H4 (cell line): ENCODE results near the gene CLMN. TPM values are rescaled to one million over a fixed set of nuclear protein-coding genes. Genes with fewer than 3 reads are reported as not detected.

Experiments used
- DNase-seq: peaks from one replicate; pipeline ENCODE4 v3.0.0-alpha.2; 2015; ENCODE audit warnings: low spot score
- total RNA-seq: library from RNA; depleted of rRNA; stranded (reverse); fragments of >200 nt; shearing (Covaris generic); gene quantifications from 2 replicates; pipeline ENCODE4 v1.2.3, GENCODE V29; 2014

CLMN gene
- total RNA-seq, 1 experiment from 2014 or later, result 4.5 TPM

- DNase-seq, result no peak
Measured at GRCh38 chr14:95321693-95322455, 2.2 kb upstream of the CLMN start.

- no peak for DNase-seq
Measured at GRCh38 chr14:95320955-95321600, 1.4 kb upstream of the CLMN start.

GRCh38 chr14:95320078-95320895 lies 579 bp upstream of the CLMN start:
- DNase-seq, result no peak

GRCh38 chr14:95318399-95319311 lies 1.1 kb downstream of the CLMN start:
- DNase-seq, result no peak

GRCh38 chr14:95317817-95318343 lies 1.8 kb downstream of the CLMN start:
- DNase-seq, result no peak

- DNase-seq, result no peak
Measured at GRCh38 chr14:95316821-95317220, 2.9 kb downstream of the CLMN start.

GRCh38 chr14:95315579-95315978 lies 4.1 kb downstream of the CLMN start:
- DNase-seq, result no peak

GRCh38 chr14:95315156-95315555 lies 4.6 kb downstream of the CLMN start:
- DNase-seq, result no peak

- DNase-seq, result peak; percentile 63
Measured at GRCh38 chr14:95314609-95315008, 5.1 kb downstream of the CLMN start.

GRCh38 chr14:95313707-95314106 lies 6.0 kb downstream of the CLMN start:
- peak; percentile 75 for DNase-seq

- DNase-seq, result no peak
Measured at GRCh38 chr14:95313190-95313589, 6.5 kb downstream of the CLMN start.

- no peak for DNase-seq
Measured at GRCh38 chr14:95312311-95312710, 7.4 kb downstream of the CLMN start.

GRCh38 chr14:95311752-95312151 lies 8.0 kb downstream of the CLMN start:
- DNase-seq, result peak; percentile 15

- no peak for DNase-seq
Measured at GRCh38 chr14:95310635-95311380, 8.9 kb downstream of the CLMN start.

GRCh38 chr14:95309261-95310051 lies 10.3 kb downstream of the CLMN start:
- no peak for DNase-seq

- DNase-seq, result no peak
Measured at GRCh38 chr14:95308073-95308472, 11.6 kb downstream of the CLMN start.

GRCh38 chr14:95307402-95308041 lies 12.2 kb downstream of the CLMN start:
- DNase-seq, result no peak

GRCh38 chr14:95305940-95306339 lies 13.8 kb downstream of the CLMN start:
- no peak for DNase-seq

- no peak for DNase-seq
Measured at GRCh38 chr14:95305145-95305544, 14.6 kb downstream of the CLMN start.
